ENCODE data around the gene KLF7.
"Not testable (repeated sequence)": the region's sequence is repeated elsewhere in the genome, so short reads cannot be mapped to it uniquely, and the experiment has no call there.

KLF7 gene

DNA sequence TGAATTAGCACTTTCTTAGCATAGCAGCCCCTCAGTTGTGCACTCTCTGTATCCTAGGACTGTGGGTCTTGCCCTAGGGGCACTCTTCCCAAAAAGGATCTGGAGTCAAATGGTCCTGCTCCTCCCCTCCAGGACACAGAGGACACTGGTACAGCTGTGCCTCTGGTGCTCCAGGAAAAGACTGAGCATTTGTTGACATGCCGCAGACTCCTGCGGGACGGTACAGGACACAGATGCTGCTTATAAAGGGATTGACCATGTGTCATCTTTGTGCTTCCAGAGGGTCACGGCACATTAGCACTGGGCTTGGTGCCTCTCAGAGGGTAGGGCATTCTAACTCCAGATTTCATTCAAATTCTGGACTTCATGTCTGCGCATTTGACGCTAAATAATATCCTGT, 110.5 kb downstream of the KLF7 start:
- ATAC-seq (no peak), DNase-seq (no peak)

DNA sequence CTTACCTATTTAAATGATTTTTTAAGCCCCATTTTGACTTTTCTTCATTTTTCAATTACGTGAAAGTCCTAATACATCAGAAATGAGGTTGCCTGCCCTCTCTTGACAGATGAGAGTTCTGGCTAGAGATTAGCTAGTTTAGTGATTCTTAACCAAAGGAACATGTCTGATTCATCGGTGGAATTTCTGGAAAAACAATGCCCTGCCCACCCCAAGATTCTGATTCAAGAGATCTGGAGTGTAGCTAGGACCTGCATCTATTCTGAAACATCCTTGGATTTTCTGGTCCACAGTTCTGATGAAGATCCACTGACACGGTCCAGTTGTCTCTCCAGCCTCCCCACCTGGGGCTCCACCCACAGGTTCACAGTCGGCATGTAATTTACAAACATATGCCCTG, 111.2 kb downstream of the KLF7 start:
- DNase-seq (no peak), ATAC-seq (no peak)

DNA sequence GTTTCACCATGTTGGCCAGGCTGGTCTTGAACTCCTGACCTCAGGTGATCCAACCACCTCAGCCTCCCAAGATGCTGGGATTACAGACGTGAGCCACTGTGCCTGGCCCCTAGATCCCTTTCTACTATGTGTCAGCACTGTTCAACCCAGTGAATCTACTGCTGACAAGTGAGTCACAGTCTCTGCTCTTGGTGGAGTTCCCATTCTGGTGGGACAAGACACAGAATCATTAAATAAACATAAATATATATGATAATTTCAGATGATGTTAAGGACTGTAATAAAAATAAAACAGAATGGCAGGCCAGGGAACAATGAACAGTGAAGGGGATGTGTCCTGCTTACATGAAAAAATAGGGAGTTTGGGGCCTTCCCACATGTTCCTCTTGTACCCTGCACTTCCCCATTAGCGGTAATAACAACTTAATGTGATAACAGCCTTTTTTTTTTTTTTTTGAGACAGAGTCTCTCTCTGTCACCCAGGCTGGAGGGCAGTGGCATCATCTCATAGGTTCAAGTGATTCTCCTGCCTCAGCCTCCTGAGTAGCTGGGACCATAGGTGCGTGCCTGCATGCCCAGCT, 114.3 kb downstream of the KLF7 start:
- ATAC-seq (no peak), DNase-seq (no peak)

DNA sequence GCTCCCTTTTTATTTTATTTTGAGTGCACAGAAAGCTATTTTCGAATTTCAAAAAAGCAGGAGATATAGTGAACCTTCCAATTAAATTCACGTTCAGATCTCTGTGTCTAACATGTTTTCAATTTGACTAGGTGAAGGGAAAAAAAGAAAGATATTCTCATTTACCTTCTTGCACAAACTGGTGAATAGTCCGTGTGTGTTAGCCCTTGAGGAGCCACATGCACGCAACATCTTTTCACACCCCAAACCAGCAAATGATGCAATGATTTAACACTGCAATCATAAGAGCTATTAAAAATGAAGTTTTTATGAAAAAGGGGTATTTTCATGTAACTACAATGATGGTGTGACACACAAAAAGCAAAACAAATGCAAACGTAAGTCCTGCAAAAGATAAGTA, 116.6 kb downstream of the KLF7 start:
- DNase-seq = no peak
- no peak for ATAC-seq

DNA sequence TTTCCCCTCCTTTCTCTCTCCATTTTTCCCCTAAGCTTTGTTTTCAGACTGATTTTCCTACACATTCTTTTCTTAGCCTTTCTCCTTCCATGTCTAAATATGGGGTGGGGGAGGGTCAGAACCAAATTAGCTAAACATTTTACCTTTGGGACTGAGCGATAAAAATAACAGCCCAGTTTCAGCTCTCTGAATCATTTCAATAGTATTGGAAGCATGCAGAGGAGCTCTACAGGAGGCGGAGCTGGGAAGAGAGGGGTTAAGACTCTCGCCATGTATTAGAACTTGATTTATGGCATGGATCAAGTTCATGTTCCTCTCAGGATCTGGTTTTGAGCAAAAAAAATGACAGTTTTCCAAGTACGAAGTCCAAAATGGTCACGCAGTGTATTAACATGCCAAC, 117.3 kb downstream of the KLF7 start:
- ATAC-seq = no peak
- no peak for DNase-seq

DNA sequence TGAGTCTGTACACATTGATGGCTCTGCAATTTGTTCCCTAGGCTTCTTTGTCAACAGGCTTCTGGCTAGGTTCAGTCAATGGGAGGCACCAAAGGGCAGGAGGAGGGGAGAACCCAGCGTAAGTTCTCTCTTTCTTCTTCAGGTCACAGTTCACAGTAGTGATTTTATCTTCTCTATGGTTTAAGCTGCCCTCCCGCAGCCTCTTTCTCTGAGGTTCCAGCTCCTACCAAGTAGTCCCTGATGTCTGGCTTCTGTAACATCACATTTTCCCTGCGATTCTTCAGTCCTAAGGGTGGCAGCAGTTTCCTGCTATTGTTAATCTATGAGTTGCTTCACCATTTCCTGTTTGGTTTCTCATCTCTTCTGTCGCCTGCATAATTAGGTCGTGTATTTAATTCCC, 119.0 kb downstream of the KLF7 start:
- peak; percentile 8 for DNase-seq
- ATAC-seq = peak; percentile 87

DNA sequence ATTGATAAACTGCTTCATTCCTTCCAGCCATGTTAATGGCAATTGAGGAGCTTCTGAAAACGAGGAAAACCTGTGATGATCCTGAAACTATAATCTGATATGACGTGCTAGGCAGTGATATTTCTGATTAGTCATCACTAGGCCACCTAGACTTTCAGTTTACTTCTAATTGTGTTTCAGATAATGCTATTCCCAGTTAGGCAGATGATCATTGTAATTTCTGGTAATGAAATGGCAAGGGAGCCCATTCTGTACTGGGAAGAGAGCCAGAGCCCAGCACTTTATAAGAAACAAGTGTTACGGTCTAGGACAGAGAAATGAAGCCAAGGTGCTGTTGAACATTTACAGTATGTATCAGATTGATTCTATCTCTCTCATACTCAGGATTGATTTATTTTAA, 120.2 kb downstream of the KLF7 start:
- ATAC-seq (no peak), DNase-seq (no peak)

DNA sequence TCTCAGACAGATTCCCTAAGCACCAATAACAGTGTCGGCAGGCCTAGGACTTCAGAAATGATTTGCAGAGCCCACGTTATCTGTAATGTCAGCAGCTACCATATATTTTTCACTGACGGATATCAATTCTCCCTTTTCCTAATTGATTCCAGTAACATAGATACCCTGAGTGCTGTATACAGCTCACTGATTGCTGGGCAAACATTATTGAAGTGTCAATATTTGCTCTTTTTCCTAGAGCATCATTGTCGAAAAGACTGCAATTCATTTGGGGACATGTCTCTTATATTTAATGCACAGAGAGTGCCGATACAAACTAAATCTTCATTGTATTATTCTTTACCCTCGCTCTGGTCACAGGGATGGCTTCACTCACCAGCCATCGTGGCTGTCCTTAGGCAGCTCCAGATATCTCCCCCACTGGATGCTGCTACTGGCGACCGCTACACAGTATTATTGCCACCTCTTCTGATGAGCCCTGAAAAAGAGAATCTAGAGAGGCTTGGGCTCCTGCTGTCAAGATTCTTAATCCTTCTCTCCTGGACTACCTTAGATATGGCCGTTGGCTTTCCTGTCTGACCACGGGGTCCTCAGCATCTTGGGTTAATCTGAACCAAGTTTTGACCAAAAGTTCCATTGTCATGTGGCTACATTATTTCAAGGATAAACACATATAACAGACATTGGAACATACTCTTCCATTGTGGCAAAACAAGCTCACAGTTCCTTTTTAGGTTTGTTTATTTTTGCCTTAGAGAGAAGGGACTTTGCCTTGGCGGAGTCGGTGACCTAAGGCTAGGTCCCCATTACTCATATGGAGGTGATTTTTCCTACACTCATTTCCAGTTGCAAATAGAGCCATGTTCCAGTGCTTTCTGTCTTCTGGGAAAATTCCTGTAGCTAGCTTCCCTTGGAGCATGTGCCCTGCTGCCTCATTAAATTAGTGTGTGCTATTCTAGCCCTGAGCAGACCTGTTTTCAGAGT, 121.1 kb downstream of the KLF7 start:
- no peak for DNase-seq

DNA sequence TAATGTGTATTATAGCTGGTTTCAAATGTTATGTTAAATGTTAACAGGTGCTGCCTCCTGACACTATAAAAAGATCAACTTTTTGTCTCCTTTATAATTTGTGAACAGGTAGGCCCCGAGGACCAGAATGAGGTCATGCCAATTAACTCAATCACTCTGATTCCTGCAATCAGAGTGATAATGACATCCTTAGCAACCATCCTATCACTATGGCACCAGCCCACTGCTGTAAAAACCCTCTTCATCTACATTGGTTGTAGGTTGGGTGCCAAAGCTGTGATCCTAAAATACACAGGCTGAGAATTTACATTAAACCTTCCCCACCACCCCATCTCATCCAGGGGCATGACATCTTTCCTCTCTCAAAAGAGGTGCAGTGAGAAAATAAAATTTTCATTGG, 122.9 kb downstream of the KLF7 start:
- DNase-seq = no peak
- no peak for ATAC-seq

More for the DNA sequence above, 121.1 kb downstream of the KLF7 start:
- no peak for ATAC-seq

DNA sequence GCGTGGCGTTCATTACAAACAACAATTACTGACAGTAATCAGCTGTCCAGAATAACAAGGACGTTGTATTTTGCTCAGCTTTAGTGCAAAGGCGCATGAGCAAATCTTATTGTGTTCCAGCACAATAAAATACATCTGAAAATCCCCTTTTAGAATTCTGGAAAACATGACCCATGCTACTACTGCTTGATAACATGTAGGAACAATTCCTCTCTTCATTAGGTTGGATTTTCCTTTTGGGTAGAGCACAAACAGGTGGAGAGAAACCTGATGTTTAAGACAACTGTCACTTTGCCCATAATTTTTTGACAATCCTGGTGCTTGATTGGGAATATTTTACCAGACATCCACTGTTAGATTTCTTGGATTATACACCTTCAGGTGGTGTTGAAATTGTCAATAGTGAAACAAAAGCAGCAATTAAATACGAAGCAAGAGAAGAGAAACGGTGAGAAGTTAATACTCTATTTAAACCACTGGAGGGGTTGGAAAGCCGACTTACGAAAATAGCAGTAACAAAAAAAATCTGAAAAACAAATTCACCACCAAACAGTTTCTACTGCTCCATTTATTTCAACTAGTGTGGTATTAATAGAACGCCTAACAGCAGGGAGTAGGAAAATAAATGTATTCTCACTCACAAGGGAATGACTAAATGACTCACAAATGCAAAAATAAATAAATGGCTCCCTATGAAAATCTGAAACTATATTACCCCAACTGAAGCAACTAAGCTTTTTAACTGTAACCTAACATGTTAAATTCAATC, 123.8 kb downstream of the KLF7 start:
- DNase-seq (no peak), ATAC-seq (no peak)

DNA sequence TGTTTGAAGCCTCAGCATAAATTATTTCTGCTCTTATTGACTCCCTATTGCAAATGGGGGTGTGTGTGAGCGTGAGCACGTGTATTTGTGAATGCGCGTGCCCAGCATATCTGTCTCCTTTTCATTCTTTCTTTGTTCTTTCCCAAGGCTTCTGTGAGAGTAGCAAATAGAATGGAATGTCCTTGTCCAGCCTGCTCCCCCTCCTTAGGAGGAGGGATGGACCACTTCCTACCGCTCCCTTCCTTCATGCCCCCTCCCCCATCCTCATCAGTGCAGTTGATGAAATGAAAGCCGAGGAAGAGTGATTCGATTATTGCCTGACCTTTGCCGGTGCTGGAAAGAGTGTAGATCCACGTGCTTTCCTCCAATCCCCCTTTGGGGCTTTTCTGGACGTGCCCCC, 124.5 kb downstream of the KLF7 start:
- no peak for ATAC-seq
- no peak for DNase-seq

DNA sequence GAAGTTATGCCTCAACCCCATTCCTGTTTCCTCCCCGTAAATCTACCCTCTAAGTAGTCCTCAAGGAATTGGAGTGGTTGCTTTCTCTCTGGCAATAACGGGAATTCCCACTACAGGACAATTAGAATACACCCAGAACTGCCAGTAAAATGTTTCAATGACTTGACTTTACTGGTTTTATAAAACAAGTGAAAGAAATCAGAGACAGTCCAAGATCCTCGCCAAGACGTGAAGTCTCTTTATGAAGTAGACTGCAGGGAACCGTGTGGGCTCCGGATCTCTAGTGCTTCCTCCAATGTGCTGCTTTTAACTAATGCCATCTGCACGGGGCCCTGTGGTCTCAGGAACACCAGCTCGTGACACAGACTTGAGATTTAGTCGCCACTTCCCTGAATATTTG, 125.1 kb downstream of the KLF7 start:
- DNase-seq = no peak
- no peak for ATAC-seq

DNA sequence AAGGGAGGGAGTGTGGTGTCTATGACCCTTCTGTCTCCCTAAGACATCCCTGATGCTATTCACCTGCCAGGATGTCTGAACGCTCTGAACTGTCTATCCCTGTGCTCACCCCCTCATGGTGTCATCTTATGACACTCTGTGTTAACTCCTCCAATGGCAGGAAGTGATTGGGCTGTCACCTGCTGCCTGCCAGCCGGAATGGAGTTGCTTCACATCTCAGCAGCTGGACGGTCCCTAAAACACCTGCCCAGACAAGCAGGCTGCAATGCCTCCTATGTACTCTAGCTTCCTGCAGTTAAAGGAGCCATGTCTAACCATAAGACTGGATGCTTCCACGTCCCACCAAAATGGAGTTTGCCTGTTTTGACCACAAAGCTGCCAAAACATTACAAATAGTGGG, 126.5 kb downstream of the KLF7 start:
- no peak for DNase-seq
- no peak for ATAC-seq

DNA sequence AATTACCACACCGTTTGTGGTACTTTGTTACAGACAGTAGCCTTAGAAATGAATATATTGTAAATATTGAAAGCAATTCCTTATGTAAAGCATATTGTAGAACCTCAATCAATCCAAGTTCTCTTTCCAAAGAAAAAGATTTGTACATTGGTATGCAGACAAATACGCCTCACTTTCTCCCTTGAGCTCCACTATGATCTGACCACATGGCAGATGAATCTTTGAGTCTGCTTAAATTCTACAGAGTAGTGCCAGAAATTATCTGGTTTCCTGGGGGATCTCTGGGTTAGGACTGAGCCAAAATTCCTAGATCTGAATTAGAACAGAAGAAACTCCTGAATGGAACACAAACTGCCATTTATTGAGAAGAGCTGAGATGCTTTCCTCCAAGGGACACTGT, 127.4 kb downstream of the KLF7 start:
- DNase-seq (no peak), ATAC-seq (no peak)

DNA sequence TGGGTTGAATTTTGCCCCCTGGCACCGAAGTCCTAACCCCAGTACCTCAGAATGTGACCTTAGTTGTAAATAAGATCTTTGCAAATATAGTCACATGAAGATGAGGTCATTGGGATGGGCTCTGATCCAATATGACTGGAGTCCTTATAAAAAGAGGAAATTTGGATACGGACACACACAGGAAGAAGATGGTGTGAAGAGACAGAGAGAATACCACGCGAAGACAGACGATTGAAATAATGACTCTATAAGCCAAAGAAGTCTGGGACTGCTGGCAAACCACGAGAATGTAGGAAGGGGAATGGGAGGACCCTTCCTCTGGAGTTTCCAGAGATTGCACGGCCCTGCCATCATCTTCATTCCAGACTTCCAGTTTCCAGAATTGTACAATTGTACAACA, 127.9 kb downstream of the KLF7 start:
- no peak for ATAC-seq

DNA sequence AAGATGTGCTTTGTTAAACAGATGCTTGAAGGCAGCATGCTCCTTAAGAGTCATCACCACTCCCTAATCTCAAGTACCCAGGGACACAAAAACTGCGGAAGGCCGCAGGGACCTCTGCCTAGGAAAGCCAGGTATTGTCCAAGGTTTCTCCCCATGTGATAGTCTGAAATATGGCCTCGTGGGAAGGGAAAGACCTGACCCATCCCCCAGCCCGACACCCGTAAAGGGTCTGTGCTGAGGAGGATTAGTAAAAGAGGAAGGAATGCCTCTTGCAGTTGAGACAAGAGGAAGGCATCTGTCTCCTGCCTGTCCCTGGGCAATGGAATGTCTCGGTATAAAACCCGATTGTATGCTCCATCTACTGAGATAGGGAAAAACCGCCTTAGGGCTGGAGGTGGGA, 128.7 kb downstream of the KLF7 start:
- ATAC-seq, DNase-seq: not testable (repeated sequence)

More for the DNA sequence above, 127.9 kb downstream of the KLF7 start:
- no peak for DNase-seq

DNA sequence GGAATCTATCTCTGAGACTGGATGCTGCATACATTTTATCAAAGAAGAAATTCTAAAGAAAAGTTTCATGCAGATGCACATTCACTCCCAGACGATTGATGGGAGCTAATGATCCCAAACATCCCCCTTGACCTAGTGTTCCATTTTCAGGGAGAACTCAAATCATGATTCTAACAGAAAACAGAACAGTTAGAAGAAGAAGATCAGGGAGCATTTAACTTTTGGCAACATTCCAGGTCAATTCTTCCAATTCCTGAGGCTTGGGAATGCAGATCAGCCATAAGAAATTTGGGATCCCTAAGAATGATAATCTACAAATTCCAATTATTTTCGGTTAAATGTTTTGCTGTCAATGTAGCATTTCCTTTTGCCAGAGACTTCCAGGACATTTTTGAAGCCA, 129.9 kb downstream of the KLF7 start:
- ATAC-seq (no peak), DNase-seq (no peak)

DNA sequence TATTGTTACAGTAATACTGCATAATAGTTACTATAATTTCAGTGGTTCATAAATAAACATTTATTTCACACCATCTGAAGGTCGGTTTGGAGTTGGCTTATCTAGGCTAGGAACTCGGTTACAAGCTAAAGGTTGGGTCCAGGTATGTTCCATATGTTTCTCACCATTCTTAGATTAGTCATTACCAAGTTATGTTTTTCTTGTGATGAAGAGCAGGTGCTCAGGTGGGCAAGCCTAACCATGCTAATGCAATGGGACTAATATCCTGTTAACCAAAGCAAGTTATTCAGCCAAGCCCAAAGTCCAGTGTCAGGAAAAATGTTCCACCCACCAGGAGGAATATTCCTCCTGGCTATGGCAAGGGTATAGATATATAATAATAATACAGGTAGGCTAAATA, 133.3 kb downstream of the KLF7 start:
- no peak for ATAC-seq

More for the DNA sequence above, 133.3 kb downstream of the KLF7 start:
- DNase-seq = no peak

All from stimulated activated naive CD8-positive, alpha-beta T cell treated with anti-CD3 and anti-CD28 coated beads, Interleukin-15, Interleukin-2, amounts not matched to agents 100 U/mL and 50 U/mL, for 24 hours (primary cell).